ENCODE results near the gene OBSCN.

Gene OBSCN

GRCh38 chr1:228310162-228310792, 102.4 kb downstream of the OBSCN start:
- Histone ChIP-seq H3K4me2 (ENCODE audit: low read depth, low read length, poor library complexity, severe bottlenecking) (no peak overlapping the region), H3K9me3 (ENCODE audit: insufficient read depth, low read depth, low read length) (peaks cover 25% of the 10 kb centered on the region; the same call in 1 of the 2 replicates), H3K36me3 (ENCODE audit: insufficient read depth, low read length) (no peaks in the 10 kb centered on the region), H3K4me3 (ENCODE audit: low read length, poor library complexity, severe bottlenecking) (no peak overlapping the region), H3K9ac (ENCODE audit: low read depth, low read length, poor library complexity, severe bottlenecking) (no peak overlapping the region), H3K79me2 (ENCODE audit: insufficient read depth, low read length) (no peaks in the 10 kb centered on the region), H3K9me2 (replicated peaks; ENCODE audit: low read depth, low read length) (no peaks in the 10 kb centered on the region), H2AFZ (ENCODE audit: low read length) (no peak overlapping the region), H3K4me1 (ENCODE audit: insufficient read depth, low read length, poor library complexity, severe bottlenecking) (no peaks in the 10 kb centered on the region), H4K20me1 (ENCODE audit: insufficient read depth, low read length, poor library complexity, severe bottlenecking) (no peaks in the 10 kb centered on the region), H3F3A (ENCODE audit: low read depth) (no peaks in the 10 kb centered on the region), H3K27me3 (ENCODE audit: insufficient read depth, low read length, poor library complexity, severe bottlenecking) (no peaks in the 10 kb centered on the region)
- TF ChIP-seq CTCF (conservative IDR thresholded peaks at IDR 0.05; ENCODE audit: low read length) (no peak), EZH2phosphoT487 (IDR thresholded peaks at IDR 0.05; ENCODE audit: borderline replicate concordance) (no peak)

GRCh38 chr1:228311091-228311490, 103.2 kb downstream of the OBSCN start:
- Histone ChIP-seq H3K4me2 (ENCODE audit: low read depth, low read length, poor library complexity, severe bottlenecking) (no peak overlapping the region), H3K9ac (ENCODE audit: low read depth, low read length, poor library complexity, severe bottlenecking) (no peak overlapping the region), H3K36me3 (ENCODE audit: insufficient read depth, low read length) (no peaks in the 10 kb centered on the region), H3K79me2 (ENCODE audit: insufficient read depth, low read length) (no peaks in the 10 kb centered on the region), H3K9me3 (ENCODE audit: insufficient read depth, low read depth, low read length) (peaks cover 25% of the 10 kb centered on the region; the same call in 1 of the 2 replicates), H4K20me1 (ENCODE audit: insufficient read depth, low read length, poor library complexity, severe bottlenecking) (no peaks in the 10 kb centered on the region), H3K27me3 (ENCODE audit: insufficient read depth, low read length, poor library complexity, severe bottlenecking) (no peaks in the 10 kb centered on the region), H3K9me2 (replicated peaks; ENCODE audit: low read depth, low read length) (no peaks in the 10 kb centered on the region), H2AFZ (ENCODE audit: low read length) (no peak overlapping the region), H3F3A (ENCODE audit: low read depth) (no peaks in the 10 kb centered on the region), H3K4me3 (ENCODE audit: low read length, poor library complexity, severe bottlenecking) (no peak overlapping the region), H3K4me1 (ENCODE audit: insufficient read depth, low read length, poor library complexity, severe bottlenecking) (no peaks in the 10 kb centered on the region)
- TF ChIP-seq CTCF (conservative IDR thresholded peaks at IDR 0.05; ENCODE audit: low read length) (no peak), EZH2phosphoT487 (IDR thresholded peaks at IDR 0.05; ENCODE audit: borderline replicate concordance) (no peak)

- no peaks in the 10 kb centered on the region for H4K20me1 ChIP-seq (ENCODE audit: insufficient read depth, low read length, poor library complexity, severe bottlenecking)
- H2AFZ ChIP-seq (ENCODE audit: low read length) = no peak overlapping the region
- H3K4me1 ChIP-seq (ENCODE audit: insufficient read depth, low read length, poor library complexity, severe bottlenecking) = no peaks in the 10 kb centered on the region
- H3K9me2 ChIP-seq (replicated peaks; ENCODE audit: low read depth, low read length) = no peaks in the 10 kb centered on the region
- no peaks in the 10 kb centered on the region for H3K27me3 ChIP-seq (ENCODE audit: insufficient read depth, low read length, poor library complexity, severe bottlenecking)
- H3K9me3 ChIP-seq (ENCODE audit: insufficient read depth, low read depth, low read length) = peaks cover 25% of the 10 kb centered on the region; the same call in 1 of the 2 replicates
- no peaks in the 10 kb centered on the region for H3K36me3 ChIP-seq (ENCODE audit: insufficient read depth, low read length)
- no peaks in the 10 kb centered on the region for H3F3A ChIP-seq (ENCODE audit: low read depth)
- H3K4me3 ChIP-seq (ENCODE audit: low read length, poor library complexity, severe bottlenecking) = no peak overlapping the region
- H3K9ac ChIP-seq (ENCODE audit: low read depth, low read length, poor library complexity, severe bottlenecking) = no peak overlapping the region
- TF ChIP-seq EZH2phosphoT487 (IDR thresholded peaks at IDR 0.05; ENCODE audit: borderline replicate concordance) = no peak
- TF ChIP-seq CTCF (conservative IDR thresholded peaks at IDR 0.05; ENCODE audit: low read length) = no peak
- H3K4me2 ChIP-seq (ENCODE audit: low read depth, low read length, poor library complexity, severe bottlenecking) = no peak overlapping the region
- H3K79me2 ChIP-seq (ENCODE audit: insufficient read depth, low read length) = no peaks in the 10 kb centered on the region
These were observed 104.4 kb downstream of the OBSCN start for GRCh38 chr1:228312136-228312764.
